H9 (cell line): ENCODE measurements around the gene LARGE1. TPM values are rescaled to one million over a fixed set of nuclear protein-coding genes. Genes with fewer than 3 reads are reported as not detected.

Source experiments
- DNase-seq: peaks from one replicate; pipeline ENCODE4 v3.0.0-alpha.2; 2017
- H2AFZ ChIP-seq: one replicate; pipeline ENCODE4 v1.6.1; 2013; ENCODE audit warnings: mild to moderate bottlenecking, low read length, control low read depth, moderate library complexity
- H2AK5ac ChIP-seq: 2 replicates; pipeline ENCODE4 v1.6.1; 2013; ENCODE audit warnings: low read length, control low read depth, mixed read lengths; ENCODE audit not compliant: insufficient read length
- H2BK120ac ChIP-seq: one replicate; pipeline ENCODE4 v1.6.1; 2013; ENCODE audit warnings: low read depth, mild to moderate bottlenecking, low read length, control low read depth, inconsistent platforms; ENCODE audit not compliant: poor library complexity, severe bottlenecking
- H2BK12ac ChIP-seq: 2 replicates; pipeline ENCODE4 v1.6.1; 2013; ENCODE audit warnings: low read length, control low read depth, mixed read lengths, low read depth; ENCODE audit not compliant: insufficient read length
- H2BK15ac ChIP-seq: 2 replicates; pipeline ENCODE4 v1.6.1; 2013; ENCODE audit warnings: low read depth, low read length, control low read depth
- H2BK20ac ChIP-seq: one replicate; pipeline ENCODE4 v1.6.1; 2013; ENCODE audit warnings: low read depth, mild to moderate bottlenecking, low read length, control low read depth, inconsistent platforms; ENCODE audit not compliant: poor library complexity, severe bottlenecking
- H2BK5ac ChIP-seq: 2 replicates; pipeline ENCODE4 v1.6.1; 2013; ENCODE audit warnings: low read length, control low read depth, mixed read lengths; ENCODE audit not compliant: insufficient read length
- H3K14ac ChIP-seq: 2 replicates; pipeline ENCODE4 v1.6.1; 2013; ENCODE audit warnings: low read length, control low read depth; ENCODE audit not compliant: insufficient read depth
- H3K18ac ChIP-seq: 2 replicates; pipeline ENCODE4 v1.6.1; 2013; ENCODE audit warnings: low read depth, mild to moderate bottlenecking, mixed read lengths, low read length, control low read depth; ENCODE audit not compliant: insufficient read length
- H3K23ac ChIP-seq: 2 replicates; pipeline ENCODE4 v1.6.1; 2013; ENCODE audit warnings: low read length, control low read depth, mixed read lengths, low read depth; ENCODE audit not compliant: insufficient read length
- H3K23me2 ChIP-seq: 2 replicates; pipeline ENCODE4 v1.6.1; 2013; ENCODE audit warnings: low read depth, mild to moderate bottlenecking, mixed read lengths, low read length, control low read depth; ENCODE audit not compliant: insufficient read length, poor library complexity, severe bottlenecking
- H3K27ac ChIP-seq: 2 replicates; pipeline ENCODE4 v1.5.1; 2013; ENCODE audit warnings: low read length, control low read depth, mixed read lengths, low read depth; ENCODE audit not compliant: insufficient read length
- H3K27me3 ChIP-seq: 2 replicates; pipeline ENCODE4 v1.6.1; 2013; ENCODE audit warnings: low read length, control low read depth, inconsistent platforms; ENCODE audit not compliant: insufficient read depth
- H3K4ac ChIP-seq: 2 replicates; pipeline ENCODE4 v1.6.1; 2013; ENCODE audit warnings: low read depth, mild to moderate bottlenecking, control low read depth, inconsistent platforms, low read length, moderate library complexity
- H3K4me1 ChIP-seq: 2 replicates; pipeline ENCODE4 v1.6.1; 2013; ENCODE audit warnings: low read length, control low read depth, inconsistent platforms; ENCODE audit not compliant: insufficient read depth
- H3K4me2 ChIP-seq: 2 replicates; pipeline ENCODE4 v1.6.1; 2013; ENCODE audit warnings: low read length, control low read depth, mixed read lengths; ENCODE audit not compliant: insufficient read length, insufficient read depth
- H3K56ac ChIP-seq: 2 replicates; pipeline ENCODE4 v1.6.1; 2013; ENCODE audit warnings: low read depth, mild to moderate bottlenecking, mixed read lengths, low read length, control low read depth; ENCODE audit not compliant: insufficient read length
- H3K79me1 ChIP-seq: 2 replicates; pipeline ENCODE4 v1.6.1; 2013; ENCODE audit warnings: low read depth, mild to moderate bottlenecking, moderate library complexity, low read length, control low read depth, inconsistent platforms; ENCODE audit not compliant: insufficient read depth, poor library complexity, severe bottlenecking
- H3K79me2 ChIP-seq: 2 replicates; pipeline ENCODE4 v1.6.1; 2013; ENCODE audit warnings: low read length, control low read depth, inconsistent platforms; ENCODE audit not compliant: insufficient read depth
- H3K9ac ChIP-seq: 2 replicates; pipeline ENCODE4 v1.6.1; 2013; ENCODE audit warnings: low read length, control low read depth, mixed read lengths; ENCODE audit not compliant: insufficient read length; ENCODE audit errors: extremely low read depth
- H3K9me3 ChIP-seq: one replicate; pipeline ENCODE4 v1.6.1; 2013; ENCODE audit warnings: low read depth, low read length, inconsistent platforms; ENCODE audit not compliant: control insufficient read depth
- H3T11ph ChIP-seq: one replicate; pipeline ENCODE4 v1.6.1; 2013; ENCODE audit warnings: mild to moderate bottlenecking, low read length, control low read depth, inconsistent platforms
- H4K20me1 ChIP-seq: one replicate; pipeline ENCODE4 v1.6.1; 2013; ENCODE audit not compliant: control insufficient read depth, insufficient read length, insufficient read depth
- H4K5ac ChIP-seq: 2 replicates; pipeline ENCODE4 v1.6.1; 2013; ENCODE audit warnings: low read depth, mild to moderate bottlenecking, mixed read lengths, low read length, control low read depth; ENCODE audit not compliant: insufficient read length
- H4K8ac ChIP-seq: replicated peaks from 2 replicates; pipeline ENCODE4 v1.6.1; 2013; ENCODE audit warnings: low read length, control low read depth, mixed read lengths, low read depth; ENCODE audit not compliant: insufficient read length
- H4K91ac ChIP-seq: 2 replicates; pipeline ENCODE4 v1.6.1; 2013; ENCODE audit warnings: low read depth, mild to moderate bottlenecking, moderate library complexity, mixed read lengths, low read length, control low read depth; ENCODE audit not compliant: insufficient read length
- H3K27ac Mint-ChIP-seq, 3 experiments: 2 replicates in 2 of 3; 3 replicates in 1 of 3; pipeline ENCODE4 v1.8.0; 2020 to 2021; ENCODE audit warnings: mixed read lengths in 3 of 3, mild to moderate bottlenecking in 1 of 3, moderate library complexity in 1 of 3
- H3K27me3 Mint-ChIP-seq: 2 replicates; pipeline ENCODE4 v1.8.0; 2021; ENCODE audit warnings: low read depth, mild to moderate bottlenecking, moderate library complexity, mixed read lengths
- H3K36me3 Mint-ChIP-seq, 3 experiments: 2 replicates in 2 of 3; 3 replicates in 1 of 3; pipeline ENCODE4 v1.8.0; 2020 to 2021; ENCODE audit warnings: low read depth in 3 of 3, mixed read lengths in 3 of 3; ENCODE audit not compliant: insufficient read depth in 1 of 3
- H3K4me1 Mint-ChIP-seq, 2 experiments: 2 replicates each; pipeline ENCODE4 v1.8.0; 2020; ENCODE audit warnings: mixed read lengths in 2 of 2
- H3K4me3 Mint-ChIP-seq, 2 experiments: 2 replicates in 1 of 2; 3 replicates in 1 of 2; pipeline ENCODE4 v1.8.0; 2020 to 2021; ENCODE audit warnings: mild to moderate bottlenecking in 2 of 2, mixed read lengths in 2 of 2, moderate library complexity in 1 of 2
- H3K9me3 Mint-ChIP-seq, 2 experiments: 2 replicates in 1 of 2; 3 replicates in 1 of 2; pipeline ENCODE4 v1.8.0; 2020; ENCODE audit warnings: mild to moderate bottlenecking in 2 of 2, mixed read lengths in 2 of 2, moderate library complexity in 1 of 2
- WGBS: extraction: QIAGEN DNeasy Blood & Tissue Kit; methylation state at CpG from one replicate; pipeline ENCODE4 v1.1.7; 2013; ENCODE audit warnings: missing lambda C conversion rate, low lambda C conversion rate, mixed read lengths; ENCODE audit not compliant: insufficient read length; ENCODE audit errors: extremely low coverage; 5-methylcytosine and 5-hydroxymethylcytosine counted together
- total RNA-seq: library from RNA; stranded (reverse); gene quantifications from 2 replicates; pipeline ENCODE4 v1.2.1, GENCODE V29; 2021
- TF ChIP-seq, protein P1 (sequence below): fragments of 200-600 bp; sonication (generic); conservative IDR thresholded peaks from 3 replicates; pipeline ENCODE4 v1.8.0; 2021; ENCODE audit warnings: antibody characterized with exemption, mild to moderate bottlenecking

Gene LARGE1
- total RNA-seq, 1 experiment from 2014 or later: 43.5 TPM

DNA sequence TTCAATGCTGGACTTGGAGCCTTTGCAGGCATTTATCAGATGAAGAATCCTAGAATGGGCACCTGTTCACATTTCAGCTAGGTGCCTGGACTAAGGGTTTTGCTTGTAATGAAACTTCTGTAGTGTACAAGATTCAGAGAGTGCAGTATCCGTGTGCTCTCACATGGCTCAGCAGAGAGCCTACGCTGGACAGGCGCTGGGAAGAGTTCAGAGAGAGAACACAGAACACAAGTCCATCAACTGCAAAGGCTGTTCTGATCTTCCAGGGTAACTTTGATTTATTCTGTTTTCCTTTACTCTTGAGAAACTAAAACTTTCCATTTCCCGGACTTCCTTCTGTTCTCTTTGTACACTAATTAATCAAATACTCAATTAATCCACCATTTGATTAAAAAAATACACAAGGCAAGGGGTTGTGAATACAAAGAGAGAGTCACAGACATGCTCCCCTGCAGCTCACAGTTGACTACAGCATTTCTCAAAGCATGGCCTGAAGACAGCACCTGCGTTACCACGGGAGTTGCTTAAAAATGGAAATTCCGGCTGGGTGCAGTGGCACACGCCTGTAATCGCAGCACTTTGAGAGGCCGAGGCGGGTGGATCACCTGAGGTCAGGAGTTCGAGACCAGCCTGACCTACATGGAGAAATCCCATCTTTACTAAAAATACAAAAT is 393.7 kb downstream of the LARGE1 start:
- Histone ChIP-seq H3K18ac (no peak overlapping the region), H3K27me3 (no peaks in the 10 kb centered on the region), H2BK12ac (no peak overlapping the region), H2BK15ac (no peak overlapping the region), H3K56ac (no peak overlapping the region), H2AK5ac (no peak overlapping the region), H2BK5ac (no peak overlapping the region), H3K9ac (no peak overlapping the region), H3K23me2 (no peaks in the 10 kb centered on the region), H3K9me3 (no peaks in the 10 kb centered on the region), H2BK120ac (no peak overlapping the region), H3K4me2 (no peak overlapping the region), H4K91ac (no peak overlapping the region), H4K8ac (no peak overlapping the region), H4K20me1 (no peaks in the 10 kb centered on the region), H2AFZ (no peak overlapping the region), H3K27ac (no peak overlapping the region), H3K14ac (no peak overlapping the region), H3K4ac (no peak overlapping the region), H3K4me1 (no peaks in the 10 kb centered on the region; the same call in 1 of the 2 replicates), H4K5ac (no peak overlapping the region), H3K79me2 (no peaks in the 10 kb centered on the region; the same call in 1 of the 2 replicates), H3K79me1 (no peaks in the 10 kb centered on the region), H3K23ac (no peak overlapping the region), H3T11ph (no peak overlapping the region), H2BK20ac (no peak overlapping the region)
- WGBS: 100% methylated on average over 1 of the region's 12 CpGs
- Mint-ChIP-seq H3K36me3 (peaks cover 7 to 11% (median 10%) of the 10 kb centered on the region in 3 experiments), H3K4me3 (no peak overlapping the region), H3K27ac (peak overlapping the region in 1 of 3 experiments; percentile 35; a peak in 1 of 7 replicates), H3K9me3 (peaks cover 0 to 5% of the 10 kb centered on the region in 2 experiments; a peak in 1 of 5 replicates), H3K27me3 (no peaks in the 10 kb centered on the region), H3K4me1 (peaks cover 8 to 9% of the 10 kb centered on the region in 2 experiments)
- DNase-seq: no peak
- TF ChIP-seq, protein P1, sequence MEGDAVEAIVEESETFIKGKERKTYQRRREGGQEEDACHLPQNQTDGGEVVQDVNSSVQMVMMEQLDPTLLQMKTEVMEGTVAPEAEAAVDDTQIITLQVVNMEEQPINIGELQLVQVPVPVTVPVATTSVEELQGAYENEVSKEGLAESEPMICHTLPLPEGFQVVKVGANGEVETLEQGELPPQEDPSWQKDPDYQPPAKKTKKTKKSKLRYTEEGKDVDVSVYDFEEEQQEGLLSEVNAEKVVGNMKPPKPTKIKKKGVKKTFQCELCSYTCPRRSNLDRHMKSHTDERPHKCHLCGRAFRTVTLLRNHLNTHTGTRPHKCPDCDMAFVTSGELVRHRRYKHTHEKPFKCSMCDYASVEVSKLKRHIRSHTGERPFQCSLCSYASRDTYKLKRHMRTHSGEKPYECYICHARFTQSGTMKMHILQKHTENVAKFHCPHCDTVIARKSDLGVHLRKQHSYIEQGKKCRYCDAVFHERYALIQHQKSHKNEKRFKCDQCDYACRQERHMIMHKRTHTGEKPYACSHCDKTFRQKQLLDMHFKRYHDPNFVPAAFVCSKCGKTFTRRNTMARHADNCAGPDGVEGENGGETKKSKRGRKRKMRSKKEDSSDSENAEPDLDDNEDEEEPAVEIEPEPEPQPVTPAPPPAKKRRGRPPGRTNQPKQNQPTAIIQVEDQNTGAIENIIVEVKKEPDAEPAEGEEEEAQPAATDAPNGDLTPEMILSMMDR: no peak
